Gastroesophageal sphincter (tissue), 3 donors: ENCODE data around the gene CDNF.

Source experiments
- CTCF ChIP-seq, 4 experiments: fragments of 200-600 bp in 2 of 4; fragments of 450-650 bp in 2 of 4; sonication (generic) in 1 of 4; IDR thresholded peaks; one replicate each; pipeline ENCODE4 v1.5.1; 2017 to 2019; ENCODE audit warnings: antibody characterized with exemption in 4 of 4, mild to moderate bottlenecking in 2 of 4, moderate library complexity in 2 of 4
- EP300 ChIP-seq: sonication (generic); formaldehyde crosslinking; IDR thresholded peaks from one replicate; pipeline ENCODE4 v1.6.1; 2017; ENCODE audit warnings: antibody characterized with exemption, mild to moderate bottlenecking
- POLR2AphosphoS5 ChIP-seq: sonication (generic); formaldehyde crosslinking; IDR thresholded peaks from one replicate; pipeline ENCODE4 v1.6.1; 2017; ENCODE audit warnings: antibody characterized with exemption

GRCh38 chr10:14774214-14774580 lies 63.6 kb downstream of the CDNF start:
- TF ChIP-seq CTCF (IDR thresholded peaks at IDR 0.05) = no peak
- TF ChIP-seq EP300 = no peak
- TF ChIP-seq POLR2AphosphoS5 = no peak
